HG02759 (cell line): ENCODE measurements around the gene SGTB.
"Not testable (repeated sequence)": the region's sequence is repeated elsewhere in the genome, so short reads cannot be mapped to it uniquely, and the experiment has no call there.

Source experiments
- ATAC-seq: cut with Tn5 transposase; IDR thresholded peaks from one replicate; pipeline ENCODE4 v1.9.1; 2021; ENCODE audit warnings: mild to moderate bottlenecking, moderate library complexity; ENCODE audit not compliant: unreplicated experiment

The SGTB gene

DNA sequence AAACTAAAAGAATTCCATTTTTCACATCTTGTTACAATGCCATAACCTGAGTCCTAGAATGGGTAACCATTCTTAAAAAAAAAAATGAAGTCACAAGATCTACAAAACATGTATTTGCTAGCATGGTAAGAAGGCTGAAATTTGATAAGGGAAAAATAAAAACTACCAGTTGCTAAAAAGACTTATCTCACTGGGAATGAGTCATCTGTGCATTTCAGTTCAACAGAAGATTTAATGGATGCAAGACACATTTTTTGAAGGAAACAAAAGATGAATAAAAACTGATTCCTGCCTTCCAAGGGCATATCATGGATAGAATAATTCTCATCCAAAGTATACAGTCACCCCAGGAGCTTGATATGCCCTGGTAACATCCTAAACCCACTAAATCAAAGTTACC lies 47.2 kb downstream of the SGTB start:
- no peak for ATAC-seq

DNA sequence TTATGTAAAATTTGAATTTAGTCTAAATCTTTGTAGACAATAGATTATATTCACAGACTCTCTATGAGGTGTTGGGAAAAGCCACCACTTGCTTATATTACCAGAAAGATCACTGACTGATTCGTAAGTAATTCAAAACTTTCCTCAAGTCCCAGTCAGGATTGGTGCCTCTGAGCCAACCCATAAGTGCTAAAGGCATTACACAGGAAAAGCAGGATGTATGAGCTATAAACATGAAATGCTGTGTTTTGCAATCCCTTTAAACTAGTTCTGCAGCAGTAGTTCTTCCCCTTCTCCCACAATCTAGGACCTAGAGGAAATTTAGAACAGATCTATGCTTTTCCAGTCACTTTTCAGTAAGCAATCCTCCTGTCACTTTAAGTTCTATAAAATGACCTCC lies 49.1 kb downstream of the SGTB start:
- ATAC-seq = no peak

DNA sequence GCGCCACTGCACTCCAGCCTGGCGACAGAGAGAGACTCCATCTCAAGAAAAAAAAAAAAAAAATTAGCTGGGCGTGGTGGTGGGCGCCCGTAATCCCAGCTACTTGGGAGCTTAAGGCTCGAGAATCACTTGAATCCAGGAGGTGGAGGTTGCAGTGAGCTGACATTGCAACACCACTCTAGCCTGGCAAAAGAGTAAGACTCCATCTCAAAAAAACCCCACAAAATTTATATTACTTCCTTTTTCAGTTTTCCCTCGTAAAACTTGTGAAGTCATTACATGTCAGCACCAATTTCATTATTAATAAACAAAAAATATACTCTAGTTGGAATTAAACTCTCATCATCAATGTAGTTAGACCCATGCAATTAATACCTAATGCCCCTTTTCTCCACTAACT lies 53.2 kb downstream of the SGTB start:
- ATAC-seq = no peak

DNA sequence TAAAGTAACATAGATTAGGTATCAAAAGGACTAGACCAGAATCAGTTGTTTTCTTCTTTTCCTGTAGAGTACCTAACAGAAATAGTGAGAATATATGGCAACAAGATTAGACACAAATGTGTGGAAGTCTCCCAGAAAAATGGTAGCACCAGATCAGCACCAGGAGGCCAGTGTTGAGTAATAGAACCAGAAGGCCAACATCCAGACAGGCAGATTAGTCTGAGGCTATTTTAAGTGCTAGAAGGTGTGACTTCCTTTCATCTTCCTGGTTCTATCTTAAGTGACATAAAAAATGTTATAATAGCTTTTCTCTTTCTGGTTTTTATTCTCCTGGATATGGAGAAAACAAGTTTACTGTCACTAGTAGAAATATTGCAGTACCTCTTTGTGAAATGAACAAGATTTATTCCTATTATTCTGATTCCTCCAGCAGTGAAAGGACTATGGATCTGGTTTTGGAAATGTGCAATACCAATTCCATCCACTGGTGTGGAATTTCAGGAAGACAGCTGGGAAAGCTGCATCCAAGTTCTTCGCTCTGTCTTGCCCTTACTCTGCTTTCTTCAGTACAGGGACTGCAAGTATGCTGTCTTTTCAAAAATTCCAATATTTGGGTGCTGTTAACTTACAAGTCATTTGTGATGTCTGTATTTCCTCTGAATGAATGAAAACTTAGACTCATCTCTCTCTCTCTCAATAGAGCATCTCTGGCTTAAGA lies 57.9 kb downstream of the SGTB start:
- no peak for ATAC-seq

DNA sequence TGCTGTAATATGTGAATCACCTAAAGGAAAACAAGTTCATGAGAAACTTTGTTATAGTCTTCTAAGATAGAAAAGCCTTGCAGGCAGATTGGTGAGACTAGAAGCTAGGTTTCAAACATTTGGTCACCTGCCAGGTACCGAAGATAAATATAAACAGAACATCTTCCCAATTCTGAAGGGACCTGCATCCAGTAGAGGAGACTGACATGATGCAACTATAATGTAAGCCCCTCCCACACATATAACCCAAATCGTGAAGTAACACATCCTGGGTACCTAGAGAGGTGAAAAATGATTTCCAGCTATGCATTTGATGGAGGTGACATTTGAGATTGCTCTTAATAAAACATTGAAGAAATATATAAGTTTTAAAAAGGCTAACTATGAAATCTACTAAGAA lies 67.2 kb downstream of the SGTB start:
- ATAC-seq = no peak

DNA sequence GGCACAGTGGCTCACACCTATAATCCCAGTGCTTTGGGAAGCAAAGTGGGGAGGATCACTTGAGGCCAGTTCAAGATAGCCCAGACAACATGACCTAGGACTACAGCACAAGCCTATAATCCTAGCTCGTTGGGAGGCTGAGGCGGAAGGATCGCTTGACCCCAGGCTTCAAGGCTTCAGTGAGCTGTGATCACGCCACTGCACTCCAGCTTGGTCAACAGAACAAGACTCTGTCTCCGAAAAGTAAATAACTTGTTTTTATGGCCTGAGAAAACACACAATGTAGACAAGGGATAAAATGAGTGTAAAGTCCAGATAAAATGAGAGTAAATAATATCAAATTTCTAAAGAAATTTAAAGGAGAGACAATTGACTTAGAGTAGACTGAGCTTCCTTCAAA lies 70.8 kb downstream of the SGTB start:
- ATAC-seq = no peak

DNA sequence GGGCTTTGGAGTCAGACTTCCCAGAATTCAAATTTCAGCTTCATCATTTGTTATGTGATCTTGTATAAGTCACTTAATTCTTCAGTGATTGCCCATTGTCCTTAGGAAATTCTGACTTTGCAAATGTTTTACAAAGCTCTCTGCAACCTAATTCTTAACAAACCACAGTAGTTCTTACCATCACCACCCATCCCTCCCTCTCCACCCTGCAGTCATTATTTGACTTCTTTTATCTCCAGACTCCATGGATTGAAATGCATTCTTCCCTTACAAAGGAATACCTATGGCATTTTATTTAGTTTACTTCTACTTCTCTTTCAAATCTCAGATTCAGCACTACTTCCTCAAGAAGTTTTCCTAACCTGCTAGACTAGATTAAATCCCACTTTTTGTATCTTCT lies 74.0 kb downstream of the SGTB start:
- no peak for ATAC-seq

DNA sequence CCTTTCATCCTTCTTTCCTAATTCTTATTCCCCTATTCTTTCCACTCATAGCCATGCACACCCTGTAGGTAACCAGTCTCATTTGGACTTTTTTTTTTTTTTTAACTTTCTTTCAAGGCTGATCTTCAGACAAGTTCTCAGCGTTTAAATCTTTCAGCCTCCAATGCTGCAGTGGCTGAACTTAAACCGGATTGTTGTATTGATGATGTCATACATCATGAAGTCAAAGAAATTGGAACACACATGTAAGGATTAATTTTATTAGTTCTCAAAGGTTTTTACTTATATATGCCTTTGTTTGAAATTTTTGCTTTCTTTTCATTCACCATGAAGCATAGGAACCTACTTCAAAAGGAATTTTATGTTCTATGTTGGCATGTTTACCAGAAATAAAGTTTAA lies 75.0 kb downstream of the SGTB start:
- ATAC-seq = no peak

DNA sequence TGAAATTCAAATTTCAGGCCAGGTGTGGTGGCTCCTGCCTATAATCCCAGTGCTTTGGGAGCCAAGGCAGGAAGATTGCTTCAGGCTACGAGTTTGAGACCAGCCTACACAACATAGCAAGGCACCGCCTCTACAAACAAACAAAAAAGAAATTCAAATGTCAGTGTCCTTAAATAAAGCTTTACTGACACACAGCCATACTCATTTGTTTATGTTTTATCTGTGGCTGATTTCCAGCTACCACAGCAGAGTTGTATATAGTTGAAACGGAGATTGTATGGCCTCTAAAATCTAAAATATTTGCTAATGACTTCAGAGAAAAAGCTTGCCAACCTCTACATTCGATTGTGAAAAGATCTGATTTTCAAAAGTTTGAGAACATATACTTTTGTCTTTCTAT lies 81.7 kb downstream of the SGTB start:
- ATAC-seq = no peak

DNA sequence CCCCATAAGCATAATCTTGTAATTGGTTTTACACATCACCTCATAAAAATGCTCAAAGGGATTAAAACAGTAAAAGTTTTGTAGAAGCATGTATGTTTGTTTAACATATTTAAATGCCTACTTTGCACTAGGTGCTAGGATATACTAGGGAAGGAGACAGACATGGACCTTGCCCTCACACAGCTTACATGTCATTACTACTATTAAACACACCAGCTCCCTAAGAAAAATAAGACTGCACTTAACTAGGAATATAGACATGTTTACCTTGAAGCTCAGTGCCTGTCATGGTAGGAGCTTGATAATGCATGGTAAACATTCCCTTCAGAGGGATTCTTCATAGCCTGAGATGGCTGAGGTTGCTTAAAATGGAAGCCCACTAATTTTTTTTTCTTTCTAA lies 90.9 kb downstream of the SGTB start:
- ATAC-seq = no peak

DNA sequence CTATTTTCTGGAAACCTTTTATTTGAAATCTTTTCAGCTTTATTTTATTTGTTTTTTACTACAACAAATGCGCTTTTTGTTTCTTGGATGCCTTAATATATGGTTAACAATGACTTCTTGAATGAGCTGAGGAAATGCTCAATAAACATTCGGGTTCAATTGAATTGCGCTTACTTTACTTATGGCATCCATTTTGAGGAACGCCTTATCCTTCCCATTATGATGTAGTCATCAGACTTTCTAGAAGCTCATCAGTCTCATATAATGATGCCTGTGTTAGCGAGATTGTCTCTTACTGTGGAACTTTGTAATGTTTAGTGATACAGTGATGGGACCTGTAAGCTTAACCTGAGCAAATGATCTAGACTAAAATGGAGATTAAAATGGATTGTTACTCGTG lies 96.2 kb downstream of the SGTB start:
- no peak for ATAC-seq

DNA sequence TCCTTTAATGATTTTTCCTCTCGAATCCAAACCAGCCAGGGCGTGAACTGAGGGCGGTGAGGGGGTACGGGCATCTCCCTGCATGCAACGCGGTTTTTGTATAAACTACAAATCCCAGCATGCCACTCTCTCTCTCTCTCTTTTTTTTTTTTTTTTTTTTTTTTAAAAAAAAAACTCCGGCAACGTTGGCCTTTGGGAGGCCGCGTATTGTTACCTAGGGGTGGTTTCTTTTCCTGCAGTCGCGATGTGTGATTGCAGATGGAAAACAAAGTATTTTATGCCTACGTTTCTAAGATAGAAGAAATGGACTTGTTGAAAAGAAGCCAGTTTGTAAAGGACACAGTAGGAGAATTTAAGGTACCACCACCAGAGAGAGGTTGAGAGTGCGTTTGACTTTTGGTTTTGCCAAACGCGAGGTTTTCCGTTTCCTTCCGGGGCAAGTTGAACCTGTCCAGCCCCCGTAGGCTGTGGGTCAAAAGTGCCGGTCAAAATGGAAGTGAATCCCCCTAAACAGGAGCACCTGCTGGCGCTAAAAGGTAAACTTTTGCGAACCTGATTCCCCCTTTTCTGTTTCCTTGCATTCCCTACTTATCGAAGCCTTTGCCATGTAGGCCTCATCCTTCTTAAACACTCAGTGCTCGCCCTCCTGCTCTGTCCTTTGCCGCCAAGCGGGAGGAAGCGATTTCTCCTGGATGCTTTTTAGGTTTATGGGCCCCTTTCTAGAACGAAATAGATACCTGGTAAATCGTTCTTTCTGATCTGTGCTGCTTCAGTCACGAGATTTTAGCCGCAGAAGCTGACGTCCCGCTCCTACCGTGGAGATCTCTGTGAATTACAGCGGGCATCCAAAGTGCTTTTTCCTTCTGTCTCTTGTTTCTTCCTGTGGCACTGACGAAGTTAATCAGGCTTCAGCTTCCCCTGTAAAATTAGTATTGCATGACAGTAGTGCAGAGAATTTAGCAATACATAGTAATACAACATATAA lies 97.0 kb downstream of the SGTB start, which contains the start of the genes SHLD3 and TRAPPC13:
Gene SHLD3, plus strand, starts transcription at position 457 of the 985 bp plus-strand sequence. CDS start 4,561 bp downstream, outside the sequence.
Gene TRAPPC13, plus strand, starts transcription at position 457 of the 985 bp plus-strand sequence. Its CDS starts 34 bp downstream, at position 491.
- peak; percentile 73 for ATAC-seq

DNA sequence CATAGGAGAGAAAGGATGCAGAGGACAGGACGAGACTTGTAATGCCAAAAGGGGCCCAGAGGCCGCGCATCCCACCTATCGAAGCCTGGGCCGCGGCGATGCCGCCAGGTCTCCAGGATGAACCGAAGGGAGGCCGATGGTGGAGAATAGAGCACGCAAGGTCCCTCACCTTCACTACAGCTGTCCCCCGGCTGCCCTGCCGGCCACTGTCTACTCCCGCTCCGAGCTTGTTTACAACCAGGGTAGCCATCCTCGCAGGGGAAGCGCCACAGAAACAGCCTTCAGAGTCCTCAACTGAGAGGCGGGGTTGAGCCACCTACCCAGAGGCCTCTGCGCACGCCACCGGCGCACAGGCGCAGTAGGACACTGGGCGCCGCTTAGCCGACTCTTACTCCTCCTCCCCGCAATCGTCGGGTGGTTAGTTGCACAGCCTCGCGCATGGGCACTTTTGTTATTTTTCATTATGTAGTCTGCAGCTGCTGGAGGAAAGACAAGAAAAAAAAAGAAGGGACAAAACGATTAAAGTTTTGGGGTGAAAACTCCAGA lies 97.8 kb downstream of the SGTB start, which contains the start of gene TRIM23:
Gene TRIM23, minus strand, starts transcription at position 309 of the 546 bp plus-strand sequence. Its CDS starts 59 bp downstream, at position 250.
- peak; percentile 96 for ATAC-seq

DNA sequence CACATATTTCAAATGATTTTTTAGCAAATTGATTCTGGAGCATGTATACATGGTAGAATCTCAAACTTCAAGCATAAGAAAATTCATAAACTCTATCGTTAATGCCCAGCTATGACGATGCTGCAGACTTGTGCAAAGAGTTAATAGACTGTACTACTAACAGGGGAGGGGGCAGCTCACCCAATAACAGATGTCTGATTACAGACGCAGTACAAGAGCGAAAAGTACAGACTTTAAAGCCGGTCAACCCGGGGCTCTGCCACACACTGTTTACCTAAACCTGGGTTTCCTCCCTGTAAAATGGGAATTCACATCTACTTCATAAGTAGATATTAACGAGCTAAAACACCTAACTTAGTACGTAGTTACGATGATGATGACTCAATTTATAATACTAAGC lies 98.4 kb downstream of the SGTB start:
- ATAC-seq = no peak

DNA sequence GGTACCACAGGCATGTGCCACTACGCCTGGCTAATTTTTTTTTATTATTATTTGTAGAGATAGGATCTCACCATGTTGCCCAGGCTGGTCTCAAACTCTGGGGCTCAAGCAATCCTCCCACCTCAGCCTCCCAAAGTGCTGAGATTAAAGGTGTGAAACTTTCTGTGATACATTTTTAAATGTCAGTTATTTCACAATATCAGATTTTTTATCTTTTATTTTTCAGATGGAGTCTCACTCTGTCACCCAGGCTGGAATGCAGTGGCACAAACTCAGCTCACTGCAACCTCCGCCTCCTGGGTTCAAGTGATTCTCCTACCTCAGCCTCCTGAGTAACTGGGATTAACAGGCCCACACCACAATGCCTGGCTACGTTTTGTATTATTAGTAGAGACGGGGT lies 99.9 kb downstream of the SGTB start:
- not testable (repeated sequence) for ATAC-seq

DNA sequence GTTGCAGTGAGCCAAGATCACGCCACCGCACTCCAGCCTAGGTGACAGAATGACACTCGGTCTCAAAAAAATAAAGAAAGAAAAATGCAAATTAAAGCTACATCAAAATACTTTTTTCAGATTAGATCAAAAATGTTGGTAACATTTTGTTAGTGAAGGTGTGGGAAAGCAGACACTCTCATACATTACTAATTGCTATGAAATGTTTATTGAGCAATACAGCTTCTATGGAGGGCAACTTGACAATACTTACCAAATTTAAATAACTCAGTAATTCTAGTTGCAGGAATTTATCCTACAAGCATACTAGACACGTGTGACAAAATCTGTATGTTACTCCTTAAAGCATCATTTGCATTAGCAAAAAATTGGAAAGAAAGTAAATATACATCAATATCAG lies 101.9 kb downstream of the SGTB start:
- ATAC-seq = no peak
